ENCODE results near the gene TSPYL2.

Gene TSPYL2

GRCh38 chrX:53116101-53116500 lies 33.9 kb downstream of the TSPYL2 start:
- no peak for TF ChIP-seq CTCF (IDR thresholded peaks at IDR 0.05; ENCODE audit: low read depth, low read length, missing control alignments)
- H3K4me3 ChIP-seq (ENCODE audit: low read depth, low read length) = no peak overlapping the region
- no peak for DNase-seq (ENCODE audit: low read depth)

GRCh38 chrX:53122013-53122412 lies 39.8 kb downstream of the TSPYL2 start:
- no peak for DNase-seq (ENCODE audit: low read depth)
- no peak overlapping the region for H3K4me3 ChIP-seq (ENCODE audit: low read depth, low read length)
- TF ChIP-seq CTCF (IDR thresholded peaks at IDR 0.05; ENCODE audit: low read depth, low read length, missing control alignments) = no peak

GRCh38 chrX:53125506-53125905 lies 43.3 kb downstream of the TSPYL2 start:
- no peak for TF ChIP-seq CTCF (IDR thresholded peaks at IDR 0.05; ENCODE audit: low read depth, low read length, missing control alignments)
- no peak for DNase-seq (ENCODE audit: low read depth)

GRCh38 chrX:53126377-53126776 lies 44.2 kb downstream of the TSPYL2 start:
- DNase-seq (ENCODE audit: low read depth) = no peak
- no peak overlapping the region for H3K4me3 ChIP-seq (ENCODE audit: low read depth, low read length)
- TF ChIP-seq CTCF (IDR thresholded peaks at IDR 0.05; ENCODE audit: low read depth, low read length, missing control alignments) = no peak

More at GRCh38 chrX:53125506-53125905, 43.3 kb downstream of the TSPYL2 start:
- H3K4me3 ChIP-seq (ENCODE audit: low read depth, low read length) = no peak overlapping the region

- no peak for DNase-seq (ENCODE audit: low read depth)
- H3K4me3 ChIP-seq (ENCODE audit: low read depth, low read length) = no peak overlapping the region
- TF ChIP-seq CTCF (IDR thresholded peaks at IDR 0.05; ENCODE audit: low read depth, low read length, missing control alignments) = no peak
Observed at GRCh38 chrX:53128097-53128749, 46.1 kb downstream of the TSPYL2 start.

- no peak for TF ChIP-seq CTCF (IDR thresholded peaks at IDR 0.05; ENCODE audit: low read depth, low read length, missing control alignments)
- DNase-seq (ENCODE audit: low read depth) = no peak
- H3K4me3 ChIP-seq (ENCODE audit: low read depth, low read length) = no peak overlapping the region
Observed at GRCh38 chrX:53133400-53133799, 51.2 kb downstream of the TSPYL2 start.

- no peak for DNase-seq (ENCODE audit: low read depth)
- no peak for TF ChIP-seq CTCF (IDR thresholded peaks at IDR 0.05; ENCODE audit: low read depth, low read length, missing control alignments)
- H3K4me3 ChIP-seq (ENCODE audit: low read depth, low read length) = no peak overlapping the region
Observed at GRCh38 chrX:53135581-53135980, 53.4 kb downstream of the TSPYL2 start.

All from GM12864 (cell line).